SH-SY5Y (cell line): ENCODE data around the gene MYO1H.

Source experiments
- GATA2 ChIP-seq: IDR thresholded peaks from 2 replicates; pipeline ENCODE4 v1.6.1; 2011; ENCODE audit warnings: mild to moderate bottlenecking, low read depth, low read length
- GATA3 ChIP-seq: IDR thresholded peaks from 2 replicates; pipeline ENCODE4 v1.6.1; 2011; ENCODE audit warnings: low read depth, mild to moderate bottlenecking, low read length, moderate library complexity

DNA sequence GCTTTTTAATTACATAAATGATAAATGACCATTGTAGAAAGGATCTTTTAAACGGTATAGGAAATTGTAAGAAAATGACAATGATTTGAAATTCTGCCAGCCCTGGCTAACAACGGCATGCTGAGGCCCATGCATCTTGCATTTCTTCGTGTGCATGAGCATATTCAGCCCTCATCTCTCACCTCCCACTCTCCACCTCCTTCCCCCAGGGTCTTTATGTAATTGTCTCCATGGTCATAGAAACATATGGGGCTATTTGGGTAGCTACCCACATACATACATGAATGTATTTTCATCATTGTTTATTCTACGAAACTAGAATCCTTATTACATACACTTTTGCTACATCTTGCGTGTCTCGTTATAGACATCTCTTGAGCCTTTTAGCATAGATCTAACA, 4.5 kb downstream of the MYO1H start:
- no peak for TF ChIP-seq GATA2
- no peak for TF ChIP-seq GATA3
